SK-N-SH (cell line): Measurements from ENCODE around the gene PLEKHG3. TPM values are rescaled to one million over a fixed set of nuclear protein-coding genes. Genes with fewer than 3 reads are reported as not detected.

Experiments used
- CTCF ChIA-PET: fragments of 300-600, 350-600 bp; formaldehyde crosslinking; extraction: SDS; loops from one replicate; lab custom pipeline; 2021; lab: Yijun Ruan, JAX
- POLR2A ChIA-PET: fragments of 350-600 bp; sonication (Branson Sonifier 250); formaldehyde crosslinking; extraction: SDS; loops from one replicate; lab custom pipeline; 2020; ENCODE audit warnings: antibody characterized with exemption, inconsistent platforms; lab: Yijun Ruan, JAX
- DNase-seq: peaks from one replicate; pipeline ENCODE4 v3.0.0; 2012
- H2AFZ ChIP-seq: fragments of 200-600 bp; sonication (generic); 2 replicates; pipeline ENCODE4 v1.8.1; 2016; ENCODE audit warnings: antibody characterized with exemption, mild to moderate bottlenecking, low read depth
- H3F3A ChIP-seq: fragments of 200-600 bp; sonication (generic); replicated peaks from 2 replicates; pipeline ENCODE3; 2016; ENCODE audit warnings: antibody characterized with exemption, mild to moderate bottlenecking; ENCODE audit not compliant: insufficient read depth
- H3K27ac ChIP-seq, 2 experiments: fragments of 200-500 bp in 1 of 2; fragments of 200-600 bp in 1 of 2; sonication (Bioruptor generic) in 1 of 2; sonication (generic), shearing (Covaris generic) in 1 of 2; 2 replicates each; pipeline versions ENCODE4 v1.5.1 to v1.6.1; 2014 to 2016; ENCODE audit warnings: low read depth in 2 of 2, inconsistent platforms in 1 of 2, low read length in 1 of 2, mild to moderate bottlenecking in 1 of 2, mixed read lengths in 1 of 2
- H3K27me3 ChIP-seq: fragments of 200-600 bp; sonication (generic), shearing (Covaris generic); 2 replicates; pipeline ENCODE4 v1.6.1; 2016; ENCODE audit warnings: mixed run types; ENCODE audit not compliant: insufficient read depth
- H3K36me3 ChIP-seq, 2 experiments: fragments of 200-500 bp in 1 of 2; fragments of 200-600 bp in 1 of 2; sonication (Bioruptor generic) in 1 of 2; sonication (generic) in 1 of 2; replicated peaks in 1 of 2; 2 replicates each; pipeline versions ENCODE3 to v1.5.1; 2014 to 2016; ENCODE audit warnings: low read length in 1 of 2, mild to moderate bottlenecking in 1 of 2; ENCODE audit not compliant: insufficient read depth in 2 of 2, control insufficient read depth in 1 of 2
- H3K4me1 ChIP-seq, 2 experiments: fragments of 200-500 bp in 1 of 2; fragments of 200-600 bp in 1 of 2; sonication (Bioruptor generic) in 1 of 2; sonication (generic), shearing (Covaris generic) in 1 of 2; 2 replicates each; pipeline versions ENCODE4 v1.5.1 to v1.6.1; 2014 to 2016; ENCODE audit warnings: low read depth in 1 of 2, low read length in 1 of 2, mixed run types in 1 of 2; ENCODE audit not compliant: insufficient read depth in 2 of 2, control insufficient read depth in 1 of 2
- H3K4me2 ChIP-seq: fragments of 200-600 bp; sonication (generic), shearing (Covaris generic); 2 replicates; pipeline ENCODE4 v1.6.1; 2017; ENCODE audit warnings: mixed run types
- H3K4me3 ChIP-seq, 2 experiments: fragments of 200-500 bp in 1 of 2; fragments of 200-600 bp in 1 of 2; sonication (Bioruptor generic) in 1 of 2; sonication (generic), shearing (Covaris generic) in 1 of 2; 2 replicates each; pipeline versions ENCODE4 v1.5.1 to v1.8.1; 2014 to 2016; ENCODE audit warnings: low read depth in 2 of 2, inconsistent platforms in 1 of 2, low read length in 1 of 2, mild to moderate bottlenecking in 1 of 2, mixed read lengths in 1 of 2, moderate library complexity in 1 of 2
- H3K79me2 ChIP-seq: fragments of 200-600 bp; sonication (generic); 2 replicates; pipeline ENCODE4 v1.8.1; 2017; ENCODE audit warnings: mild to moderate bottlenecking; ENCODE audit not compliant: insufficient read depth
- H3K9ac ChIP-seq: fragments of 200-600 bp; sonication (generic); 2 replicates; pipeline ENCODE4 v1.6.1; 2017; ENCODE audit warnings: mixed run types
- H3K9me2 ChIP-seq: fragments of 200-600 bp; sonication (generic); 2 replicates; pipeline ENCODE4 v1.6.1; 2017; ENCODE audit warnings: mixed run types
- H3K9me3 ChIP-seq: fragments of 200-600 bp; sonication (generic); 2 replicates; pipeline ENCODE4 v1.6.1; 2017; ENCODE audit warnings: mixed run types, mild to moderate bottlenecking, moderate library complexity
- H4K20me1 ChIP-seq: fragments of 200-600 bp; sonication (generic); 2 replicates; pipeline ENCODE4 v1.6.1; 2017; ENCODE audit warnings: mild to moderate bottlenecking, mixed run types; ENCODE audit not compliant: insufficient read depth
- EZH2phosphoT487 ChIP-seq: fragments of 200-600 bp; sonication (generic); IDR thresholded peaks from 2 replicates; pipeline ENCODE4 v1.6.1; 2017; ENCODE audit warnings: low read depth, mixed run types, mild to moderate bottlenecking, antibody characterized with exemption, moderate library complexity, borderline replicate concordance
- FOXJ3 ChIP-seq: sonication (generic); formaldehyde crosslinking; IDR thresholded peaks from 2 replicates; pipeline ENCODE4 v1.5.1; 2020; ENCODE audit warnings: mild to moderate bottlenecking, missing genetic modification reagents
- IRF3 ChIP-seq: fragments of 150-350 bp; IDR thresholded peaks from 2 replicates; pipeline ENCODE4 v1.6.1; 2016; ENCODE audit warnings: mild to moderate bottlenecking, low read depth, low read length
- MAX ChIP-seq: IDR thresholded peaks from 2 replicates; pipeline ENCODE4 v1.4.0; 2012; ENCODE audit warnings: low read depth
- NFIC ChIP-seq: IDR thresholded peaks from 2 replicates; pipeline ENCODE4 v1.4.0; 2012; ENCODE audit warnings: borderline replicate concordance
- NRF1 ChIP-seq: IDR thresholded peaks from 2 replicates; pipeline ENCODE4 v1.6.1; 2012; ENCODE audit warnings: low read depth, mild to moderate bottlenecking, low read length
- PBX3 ChIP-seq: IDR thresholded peaks from 2 replicates; pipeline ENCODE4; 2012
- POLR2AphosphoS5 ChIP-seq: IDR thresholded peaks from 2 replicates; pipeline ENCODE4 v1.6.1; 2012; ENCODE audit warnings: low read depth, low read length
- RFX5 ChIP-seq: IDR thresholded peaks from 2 replicates; pipeline ENCODE4 v1.6.1; 2012; ENCODE audit warnings: mild to moderate bottlenecking, improper control_type of control experiment, low read length
- SIN3A ChIP-seq: IDR thresholded peaks from 2 replicates; pipeline ENCODE4 v1.6.1; 2012; ENCODE audit warnings: low read depth, mild to moderate bottlenecking, low read length, moderate library complexity, borderline replicate concordance
- SMC3 ChIP-seq: IDR thresholded peaks from 2 replicates; pipeline ENCODE4 v1.6.1; 2012; ENCODE audit warnings: low read depth, low read length, improper control_type of control experiment
- TEAD4 ChIP-seq: IDR thresholded peaks from 2 replicates; pipeline ENCODE4 v1.4.0; 2012; ENCODE audit warnings: mild to moderate bottlenecking, borderline replicate concordance; ENCODE audit not compliant: insufficient read depth
- WGBS: methylation state at CpG from one replicate; pipeline ENCODE4 v1.1.6; 2017; ENCODE audit warnings: low lambda C conversion rate; 5-methylcytosine and 5-hydroxymethylcytosine counted together
- polyA plus RNA-seq, 3 experiments: library from polyadenylated mRNA; depleted of rRNA; stranded (reverse); fragments of >200 nt; gene quantifications; 2 replicates each; pipeline ENCODE4 v1.2.3, GENCODE V29; 2012

PLEKHG3 gene
- polyA plus RNA-seq, 1 of the 3 experiments (the other 2 are of a cell fraction): 5.1 TPM

GRCh38 chr14:64771161-64771560 is 66.9 kb downstream of the PLEKHG3 start:
- H3K4me3 ChIP-seq: no peak overlapping the region
- H2AFZ ChIP-seq: no peak overlapping the region
- H3K9ac ChIP-seq: no peak overlapping the region
- H3K4me1 ChIP-seq: peaks cover 0 to 3% of the 10 kb centered on the region in 2 experiments; a peak in 1 of 4 replicates
- TF ChIP-seq NFIC: no peak
- DNase-seq: no peak
- WGBS: 61% methylated on average over 2 of the region's 2 CpGs
- POLR2A ChIA-PET: no interaction called here
- peaks cover 0 to 5% of the 10 kb centered on the region in 2 experiments for H3K36me3 ChIP-seq
- H3K79me2 ChIP-seq: no peaks in the 10 kb centered on the region
- H3K4me2 ChIP-seq: no peak overlapping the region
- no peaks in the 10 kb centered on the region for H4K20me1 ChIP-seq
- no peak overlapping the region for H3K27ac ChIP-seq
- no peaks in the 10 kb centered on the region for H3K9me2 ChIP-seq
- H3K9me3 ChIP-seq: no peaks in the 10 kb centered on the region
- H3K27me3 ChIP-seq: no peaks in the 10 kb centered on the region
- no peaks in the 10 kb centered on the region for H3F3A ChIP-seq
- CTCF ChIA-PET: interaction anchor here (0.9 to 3.8 kb wide), 4 partner anchors 21 to 121 kb away, joined by 3 to 18 read pairs (median 8); no protein-coding TSS in a partner anchor

GRCh38 chr14:64772397-64772950 is 68.2 kb downstream of the PLEKHG3 start:
- no peak for DNase-seq
- Histone ChIP-seq H3K27ac (no peak overlapping the region), H4K20me1 (no peaks in the 10 kb centered on the region), H3K4me1 (peaks cover 0 to 3% of the 10 kb centered on the region in 2 experiments; a peak in 1 of 4 replicates), H3K27me3 (no peaks in the 10 kb centered on the region), H3K79me2 (no peaks in the 10 kb centered on the region), H3K4me2 (no peak overlapping the region), H3K4me3 (no peak overlapping the region), H3F3A (no peaks in the 10 kb centered on the region), H2AFZ (no peak overlapping the region), H3K9me3 (no peaks in the 10 kb centered on the region), H3K9ac (no peak overlapping the region), H3K36me3 (peaks cover 0 to 5% of the 10 kb centered on the region in 2 experiments), H3K9me2 (no peaks in the 10 kb centered on the region)
- WGBS: 97% methylated on average over 28 of the region's 36 CpGs
- no peak for TF ChIP-seq PBX3
- CTCF ChIA-PET: interaction anchor here (0.7 to 4.4 kb wide), 12 partner anchors 8 to 287 kb away, joined by 3 to 23 read pairs (median 6); no protein-coding TSS in a partner anchor
- POLR2A ChIA-PET: interaction anchor here (1.1 kb wide), 1 partner anchor 10 kb away, joined by 3 read pairs; no protein-coding TSS in a partner anchor

- Histone ChIP-seq H3K27ac (no peak overlapping the region), H4K20me1 (no peaks in the 10 kb centered on the region), H3K4me3 (no peak overlapping the region), H3K4me2 (no peak overlapping the region), H2AFZ (no peak overlapping the region), H3K4me1 (peaks cover 0 to 6% of the 10 kb centered on the region in 2 experiments; a peak in 1 of 4 replicates), H3K36me3 (peaks cover 0 to 5% of the 10 kb centered on the region in 2 experiments), H3K27me3 (no peaks in the 10 kb centered on the region), H3F3A (no peaks in the 10 kb centered on the region), H3K9ac (no peak overlapping the region), H3K9me2 (no peaks in the 10 kb centered on the region), H3K9me3 (no peaks in the 10 kb centered on the region), H3K79me2 (no peaks in the 10 kb centered on the region)
- no peak for TF ChIP-seq SIN3A
- TF ChIP-seq SMC3: no peak
- TF ChIP-seq MAX: no peak
- TF ChIP-seq NFIC: no peak
- TF ChIP-seq RFX5: no peak
- TF ChIP-seq POLR2AphosphoS5: no peak
- TF ChIP-seq IRF3: no peak
- no peak for TF ChIP-seq FOXJ3 (CRISPR knock-in tag)
- no peak for TF ChIP-seq TEAD4
- no peak for TF ChIP-seq EZH2phosphoT487
- TF ChIP-seq NRF1: no peak
- ChIA-PET CTCF (interaction anchor here (0.7 to 4.4 kb wide), 9 partner anchors 8 to 288 kb away, joined by 3 to 23 read pairs (median 7); no protein-coding TSS in a partner anchor), POLR2A (interaction anchor here (1.1 kb wide), 1 partner anchor 11 kb away, joined by 3 read pairs; no protein-coding TSS in a partner anchor)
- no peak for DNase-seq
- 97% methylated on average over 18 of the region's 18 CpGs for WGBS
Observed at GRCh38 chr14:64773046-64773445, 68.8 kb downstream of the PLEKHG3 start.
